Measurements from ENCODE around the gene TIMM13.
"Not testable (repeated sequence)": the region's sequence is repeated elsewhere in the genome, so short reads cannot be mapped to it uniquely, and the experiment has no call there.

The TIMM13 gene

GRCh38 chr19:2413159-2413558 is 14.2 kb downstream of the TIMM13 start:
- no peak for DNase-seq

- no peak for DNase-seq
These were observed 14.9 kb downstream of the TIMM13 start for GRCh38 chr19:2412449-2412848.

- DNase-seq, result no peak
These were observed 15.7 kb downstream of the TIMM13 start for GRCh38 chr19:2411709-2412108.

- no peak for DNase-seq
These were observed 17.4 kb downstream of the TIMM13 start for GRCh38 chr19:2410023-2410422.

- DNase-seq, result no peak
These were observed 18.0 kb downstream of the TIMM13 start for GRCh38 chr19:2409352-2409912.

GRCh38 chr19:2408247-2408646 is 19.1 kb downstream of the TIMM13 start:
- no peak for DNase-seq

- DNase-seq, result no peak
These were observed 27.8 kb downstream of the TIMM13 start for GRCh38 chr19:2399582-2399981.

- DNase-seq, result no peak
These were observed 28.6 kb downstream of the TIMM13 start for GRCh38 chr19:2398735-2399305.

GRCh38 chr19:2397173-2397572 is 30.2 kb downstream of the TIMM13 start:
- not testable (repeated sequence) for DNase-seq

GRCh38 chr19:2395293-2395829 is 32.0 kb downstream of the TIMM13 start:
- DNase-seq, result not testable (repeated sequence)

- DNase-seq, result no peak
These were observed 32.7 kb downstream of the TIMM13 start for GRCh38 chr19:2394442-2395292.

- no peak for DNase-seq
These were observed 33.3 kb downstream of the TIMM13 start for GRCh38 chr19:2394054-2394441.

- DNase-seq, result not testable (repeated sequence)
These were observed 34.5 kb downstream of the TIMM13 start for GRCh38 chr19:2392899-2393298.

GRCh38 chr19:2392366-2392765 is 35.0 kb downstream of the TIMM13 start:
- DNase-seq, result no peak

- DNase-seq, result peak; percentile 67
These were observed 36.2 kb downstream of the TIMM13 start for GRCh38 chr19:2391118-2391725.

GRCh38 chr19:2389594-2389993 is 37.8 kb downstream of the TIMM13 start:
- no peak for DNase-seq

- DNase-seq, result no peak
These were observed 39.8 kb downstream of the TIMM13 start for GRCh38 chr19:2387367-2388288.

GRCh38 chr19:2385053-2385721 is 42.2 kb downstream of the TIMM13 start:
- no peak for DNase-seq

GRCh38 chr19:2382530-2383222 is 44.7 kb downstream of the TIMM13 start:
- no peak for DNase-seq

- no peak for DNase-seq
These were observed 46.1 kb downstream of the TIMM13 start for GRCh38 chr19:2381148-2381820.

- DNase-seq, result no peak
These were observed 46.8 kb downstream of the TIMM13 start for GRCh38 chr19:2380567-2380966.
